Measurements from ENCODE around the gene TNFAIP1.

GRCh38 chr17:28331891-28332420 is 3.6 kb upstream of the TNFAIP1 start:
- TF ChIP-seq EZH2 (IDR thresholded peaks at IDR 0.05; ENCODE audit: borderline replicate concordance, low read length) (no peak), CTCF (conservative IDR thresholded peaks at IDR 0.05 in 1 of 2, IDR thresholded peaks at IDR 0.05 in 1 of 2; ENCODE audit: extremely low read depth in 1 of 2, insufficient read depth in 1 of 2, low read depth in 1 of 2, low read length in 2 of 2) (no peak)

Measured in mammary epithelial cell (primary cell).